Measurements from ENCODE around the gene CD180. TPM values are rescaled to one million over a fixed set of nuclear protein-coding genes. Genes with fewer than 3 reads are reported as not detected.

CD180 gene
- total RNA-seq, 1 donor from 2014 or later = 1.6 TPM

GRCh38 chr5:67195406-67196275 lies 958 bp downstream of the CD180 start:
- DNase-seq (ENCODE audit: missing footprints) (no peak), ATAC-seq (no peak)
- intact Hi-C loops (cut with DNase I) = no loop called here

- ATAC-seq (no peak), DNase-seq (ENCODE audit: missing footprints) (no peak)
- intact Hi-C loops (cut with DNase I) = no loop called here
Measured at GRCh38 chr5:67194166-67194565, 2.4 kb downstream of the CD180 start.

GRCh38 chr5:67193439-67193807 lies 3.2 kb downstream of the CD180 start:
- no peak for ATAC-seq
- intact Hi-C loops (cut with DNase I) = no loop called here
- no peak for DNase-seq (ENCODE audit: missing footprints)

- DNase-seq (ENCODE audit: missing footprints) (no peak), ATAC-seq (no peak)
- intact Hi-C loops (cut with DNase I) = no loop called here
Measured at GRCh38 chr5:67192719-67193438, 3.7 kb downstream of the CD180 start.

GRCh38 chr5:67190861-67191260 lies 5.7 kb downstream of the CD180 start:
- intact Hi-C loops (cut with DNase I) = no loop called here
- ATAC-seq (no peak), DNase-seq (ENCODE audit: missing footprints) (no peak)

- ATAC-seq (no peak), DNase-seq (ENCODE audit: missing footprints) (no peak)
- intact Hi-C loops (cut with DNase I) = no loop called here
Measured at GRCh38 chr5:67190410-67190809, 6.2 kb downstream of the CD180 start.

- no peak for DNase-seq (ENCODE audit: missing footprints)
- intact Hi-C loops (cut with DNase I) = no loop called here
- ATAC-seq = no peak
Measured at GRCh38 chr5:67189931-67190330, 6.7 kb downstream of the CD180 start.

- intact Hi-C loops (cut with DNase I) = no loop called here
- no peak for ATAC-seq
Measured at GRCh38 chr5:67189079-67189354, 7.6 kb downstream of the CD180 start.

GRCh38 chr5:67188274-67189078 lies 8.1 kb downstream of the CD180 start:
- no peak for ATAC-seq
- intact Hi-C loops (cut with DNase I) = no loop called here
- no peak for DNase-seq (ENCODE audit: missing footprints)

More at GRCh38 chr5:67189079-67189354, 7.6 kb downstream of the CD180 start:
- DNase-seq (ENCODE audit: missing footprints) = no peak

GRCh38 chr5:67187006-67187715 lies 9.4 kb downstream of the CD180 start:
- intact Hi-C loops (cut with DNase I) = no loop called here
- ATAC-seq (no peak), DNase-seq (ENCODE audit: missing footprints) (no peak)

GRCh38 chr5:67183859-67184258 lies 12.7 kb downstream of the CD180 start:
- intact Hi-C loops (cut with DNase I) = no loop called here
- peak; percentile 59 for ATAC-seq
- no peak for DNase-seq (ENCODE audit: missing footprints)

- peak; percentile 97 for ATAC-seq
- intact Hi-C loops (cut with DNase I) = no loop called here
Measured at GRCh38 chr5:67182301-67182790, 14.3 kb downstream of the CD180 start.

GRCh38 chr5:67181648-67182221 lies 14.9 kb downstream of the CD180 start:
- DNase-seq (ENCODE audit: missing footprints) = no peak
- intact Hi-C loops (cut with DNase I) = no loop called here
- no peak for ATAC-seq

More at GRCh38 chr5:67182301-67182790, 14.3 kb downstream of the CD180 start:
- DNase-seq (ENCODE audit: missing footprints) = peak; percentile 76

- intact Hi-C loops (cut with DNase I) = no loop called here
- no peak for DNase-seq (ENCODE audit: missing footprints)
- no peak for ATAC-seq
Measured at GRCh38 chr5:67179697-67180361, 16.8 kb downstream of the CD180 start.

- intact Hi-C loops (cut with DNase I) = no loop called here
- no peak for ATAC-seq
- no peak for DNase-seq (ENCODE audit: missing footprints)
Measured at GRCh38 chr5:67178966-67179365, 17.6 kb downstream of the CD180 start.

GRCh38 chr5:67178085-67178484 lies 18.5 kb downstream of the CD180 start:
- no peak for DNase-seq (ENCODE audit: missing footprints)
- intact Hi-C loops (cut with DNase I) = no loop called here

GRCh38 chr5:67176936-67177335 lies 19.7 kb downstream of the CD180 start:
- ATAC-seq = no peak
- DNase-seq (ENCODE audit: missing footprints) = no peak
- intact Hi-C loops (cut with DNase I) = no loop called here

More at GRCh38 chr5:67178085-67178484, 18.5 kb downstream of the CD180 start:
- no peak for ATAC-seq

GRCh38 chr5:67173959-67174358 lies 22.6 kb downstream of the CD180 start:
- intact Hi-C loops (cut with DNase I) = no loop called here
- ATAC-seq (no peak), DNase-seq (ENCODE audit: missing footprints) (no peak)

All from Right ventricle myocardium inferior (tissue), 1 donor.